NCI-H2196 (cell line): ENCODE results near the gene ALDH16A1.
"Not testable (repeated sequence)": the region's sequence is repeated elsewhere in the genome, so short reads cannot be mapped to it uniquely, and the experiment has no call there.

Source experiments
- DNase-seq: peaks from one replicate; lab custom pipeline; 2025; ENCODE audit not compliant: unreplicated experiment; lab: John Stamatoyannopoulos, UW

ALDH16A1 gene

DNA sequence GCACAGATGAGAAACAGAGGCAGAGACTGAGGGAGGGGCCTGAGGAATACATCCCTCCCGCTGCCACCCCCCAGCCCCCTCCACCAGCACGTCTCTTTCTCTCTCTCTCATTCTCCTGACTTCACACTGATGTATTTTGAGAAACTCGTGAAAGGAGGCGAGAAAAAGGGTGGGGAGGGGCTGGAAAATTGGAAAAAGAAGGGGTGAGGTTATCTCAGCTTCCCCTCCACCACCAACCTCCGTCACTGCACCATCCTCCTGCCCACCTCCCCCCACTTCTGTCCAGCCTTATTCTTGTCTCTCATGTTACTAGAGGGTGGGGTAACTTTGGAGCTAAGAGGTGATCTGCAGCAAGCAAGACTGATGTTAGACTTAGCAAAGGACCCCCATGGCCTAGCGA lies 13.2 kb upstream of the ALDH16A1 start:
- no peak for DNase-seq

DNA sequence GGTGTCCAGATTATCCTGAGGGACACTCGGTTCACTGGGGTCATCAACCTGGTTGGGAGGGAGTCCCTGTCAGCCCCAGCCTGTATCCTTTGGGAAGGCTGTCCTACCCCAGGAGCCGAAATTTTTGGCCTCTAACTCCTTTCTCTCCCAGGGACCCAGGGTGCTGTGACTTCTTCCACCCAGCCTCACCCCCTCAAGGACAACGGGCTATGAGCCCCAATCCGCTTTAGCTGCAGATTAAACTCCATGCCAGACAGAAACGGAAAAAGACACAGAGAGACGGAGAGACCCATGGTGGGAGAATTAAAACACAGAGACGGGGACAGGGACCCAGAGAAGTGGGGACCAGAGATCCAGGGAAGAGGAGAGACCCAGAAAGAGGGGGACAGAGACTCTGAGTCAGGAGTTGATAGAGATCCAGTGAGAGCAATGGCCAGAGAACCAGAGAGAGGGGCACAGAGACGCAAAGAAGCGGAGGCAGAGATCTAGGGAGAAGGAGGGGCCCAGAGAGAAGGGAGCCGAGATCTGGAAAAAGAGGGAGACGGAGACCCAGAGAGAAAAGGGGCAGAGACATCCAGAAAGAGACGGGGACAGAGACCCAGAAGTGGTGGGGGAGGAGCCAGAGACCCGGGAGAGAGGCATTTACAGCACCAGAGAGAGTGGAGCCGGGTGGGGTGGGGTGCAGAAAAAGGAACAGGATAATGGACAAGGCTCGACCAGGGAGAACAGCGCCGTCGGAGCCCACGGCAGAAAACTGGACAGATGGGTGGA lies 12.4 kb upstream of the ALDH16A1 start:
- no peak for DNase-seq

DNA sequence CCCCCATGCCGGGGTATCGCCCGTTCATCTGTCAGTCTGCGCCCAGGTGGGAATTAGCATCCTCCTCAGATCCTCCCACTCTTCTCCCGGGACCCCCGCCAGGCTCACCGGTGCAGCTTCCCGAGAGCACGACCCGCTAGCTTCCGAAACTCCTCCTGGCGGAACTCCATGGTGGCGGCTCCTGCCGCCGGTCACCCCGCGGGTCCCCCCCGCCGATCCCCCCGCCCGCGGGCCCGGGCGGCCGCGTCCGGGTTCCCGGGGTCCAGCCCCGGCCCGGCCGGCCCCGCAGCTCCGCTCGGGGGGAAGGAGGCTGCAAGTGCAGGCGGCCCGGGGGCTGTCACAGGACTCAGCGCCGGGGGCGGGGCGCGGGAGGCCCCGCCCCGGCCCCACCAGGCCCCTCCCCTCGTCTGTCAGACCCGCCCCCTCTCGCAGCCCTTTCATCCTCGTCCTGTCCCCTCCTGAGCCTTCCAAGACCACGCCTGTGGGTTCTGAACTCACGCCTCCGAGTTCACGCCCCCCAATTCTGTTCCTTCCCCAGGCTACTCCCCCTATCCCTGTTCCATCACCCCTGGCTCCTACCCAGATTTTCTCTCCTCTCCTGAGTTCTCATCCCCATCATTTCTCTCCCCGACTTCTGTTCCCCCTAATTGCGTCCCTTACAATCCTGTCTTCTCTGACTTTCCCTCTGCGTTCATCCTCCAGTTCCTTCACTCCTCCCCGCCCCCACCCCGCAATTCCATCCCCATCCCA lies 11.6 kb upstream of the ALDH16A1 start, which contains the start of gene SLC17A7:
Gene SLC17A7 (minus strand): TSS at position 318 of the 750 bp plus-strand sequence. CDS start 148 bp downstream, at position 170.
- peak; percentile 38 for DNase-seq

DNA sequence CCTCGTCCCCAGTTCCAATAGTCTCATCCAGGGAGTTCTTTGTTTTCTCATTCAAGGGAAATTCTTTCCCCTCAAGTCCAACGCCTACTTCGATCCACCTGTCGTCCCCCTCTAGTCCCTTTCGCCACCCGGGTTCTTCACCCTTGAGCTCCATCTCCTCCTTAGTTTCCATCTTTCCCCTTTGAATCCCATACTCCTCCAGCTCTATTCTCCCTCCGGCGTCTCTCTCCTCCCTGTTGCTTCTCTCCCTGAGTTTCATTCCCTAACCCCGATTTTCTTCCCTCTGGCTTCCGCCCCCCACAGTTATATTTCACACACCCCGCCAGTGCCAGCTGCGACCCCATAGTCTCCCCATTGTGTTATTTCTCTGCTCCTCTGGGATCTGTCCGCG lies 11.1 kb upstream of the ALDH16A1 start:
- no peak for DNase-seq

DNA sequence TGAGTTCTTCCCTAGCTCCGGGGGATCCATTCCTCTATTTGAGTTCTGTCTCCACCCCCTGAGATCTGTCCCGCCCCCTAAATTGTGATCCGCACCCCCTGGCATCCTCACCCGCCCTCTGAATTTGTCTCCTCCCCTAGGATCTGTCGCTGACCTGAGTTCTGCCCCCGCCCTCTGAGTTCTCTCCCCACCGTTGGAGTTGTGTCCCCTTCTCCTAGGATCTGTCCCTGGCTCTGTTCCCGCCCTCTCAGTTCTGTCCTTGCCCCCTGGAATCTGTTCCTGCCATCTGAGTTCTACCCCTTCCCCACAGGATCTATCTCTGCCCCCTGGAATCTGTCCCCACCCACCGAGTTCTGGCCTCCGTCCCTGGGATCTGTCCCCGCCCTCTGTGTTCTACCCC lies 10.7 kb upstream of the ALDH16A1 start:
- DNase-seq: peak; percentile 52

DNA sequence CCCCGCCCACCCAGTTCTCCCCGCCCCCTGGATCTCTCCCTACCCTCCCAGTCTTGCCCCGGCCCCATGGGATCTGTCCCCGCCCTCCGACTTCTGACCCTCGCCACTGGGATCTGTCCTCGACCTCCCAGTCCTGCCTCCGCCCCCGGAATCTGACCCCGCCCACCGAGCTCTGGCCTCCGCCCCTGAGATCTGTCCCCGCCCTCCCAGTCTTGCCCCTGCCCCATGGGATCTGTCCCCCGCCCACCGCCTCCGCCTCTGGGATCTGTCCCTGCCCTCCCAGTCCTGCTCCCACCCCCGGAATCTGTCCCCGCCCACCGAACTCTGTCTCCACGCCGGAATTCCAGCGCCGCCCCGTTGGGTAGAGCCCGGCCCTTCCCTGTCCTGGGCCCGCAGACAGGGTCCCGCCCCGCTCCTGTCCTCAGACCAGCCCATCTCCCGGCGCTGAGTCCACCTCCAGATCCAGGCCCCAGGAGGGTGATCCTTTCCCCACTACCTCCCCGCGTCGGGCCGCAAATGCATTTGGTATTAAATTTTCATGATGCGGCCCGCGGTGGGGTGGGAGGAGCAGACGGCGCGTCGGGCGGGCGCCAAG lies 10.2 kb upstream of the ALDH16A1 start:
- peak; percentile 95 for DNase-seq

DNA sequence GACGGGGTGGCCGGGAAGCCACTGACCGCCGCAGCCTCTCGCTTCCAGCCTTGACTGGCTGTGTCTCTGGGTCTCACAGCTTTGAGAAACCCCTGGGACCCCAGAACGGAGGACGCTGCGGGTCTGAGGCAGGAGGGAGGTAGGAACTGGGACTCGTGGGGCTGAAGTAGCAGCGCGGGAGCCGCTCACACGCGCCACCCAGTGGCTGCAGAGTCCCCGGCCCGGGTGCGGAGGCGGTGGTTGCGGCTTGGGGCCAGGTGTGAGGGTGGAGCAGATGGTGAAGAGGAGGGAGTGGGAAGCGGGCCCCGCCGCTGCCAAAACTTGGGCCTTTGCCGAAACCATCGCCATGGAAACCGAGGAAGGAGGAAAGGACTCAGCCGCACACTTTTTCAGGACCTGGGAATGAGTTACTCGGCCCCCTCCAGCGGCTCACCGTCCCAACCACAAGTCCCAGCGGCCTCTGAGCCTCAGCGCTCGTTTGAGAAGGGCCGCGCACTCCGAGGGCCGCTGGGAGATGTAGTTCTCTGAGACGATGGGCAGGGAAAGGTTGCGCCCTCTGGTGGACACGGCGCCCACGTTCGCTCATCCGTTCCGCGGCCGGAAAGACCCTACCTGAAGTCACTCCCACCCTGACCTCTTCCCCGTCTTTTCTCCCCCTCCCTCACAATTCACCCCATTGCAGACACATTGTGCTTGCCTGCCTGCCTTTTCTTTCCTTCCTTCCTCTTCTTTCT lies 9.5 kb upstream of the ALDH16A1 start:
- DNase-seq: peak; percentile 100

DNA sequence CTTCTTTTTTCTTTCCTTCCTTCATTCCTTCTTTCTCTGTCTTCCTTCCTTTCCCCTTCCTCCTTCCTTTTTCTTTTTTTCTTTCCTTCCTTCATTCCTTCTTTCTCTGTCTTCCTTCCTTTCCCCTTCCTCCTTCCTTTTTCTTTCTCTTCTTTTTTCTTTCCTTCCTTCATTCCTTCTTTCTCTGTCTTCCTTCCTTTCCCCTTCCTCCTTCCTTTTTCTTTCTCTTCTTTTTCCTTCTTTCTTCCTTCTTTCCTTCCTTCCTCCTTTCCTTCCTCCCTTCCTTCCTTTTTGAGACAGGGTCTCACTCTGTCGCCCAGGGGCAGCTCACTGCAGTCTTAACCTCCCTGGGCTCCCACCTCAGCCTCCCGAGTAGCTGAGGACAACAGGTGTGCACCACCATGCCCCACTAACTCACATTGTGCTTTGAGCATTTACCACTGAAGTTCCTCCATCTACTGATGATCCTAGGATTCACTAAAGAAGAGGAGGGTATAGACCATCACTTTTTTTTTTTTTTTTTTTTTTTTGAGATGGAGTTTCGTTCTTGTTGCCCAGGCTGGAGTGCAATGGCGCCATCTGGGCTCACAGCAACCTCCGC lies 8.8 kb upstream of the ALDH16A1 start:
- not testable (repeated sequence) for DNase-seq

DNA sequence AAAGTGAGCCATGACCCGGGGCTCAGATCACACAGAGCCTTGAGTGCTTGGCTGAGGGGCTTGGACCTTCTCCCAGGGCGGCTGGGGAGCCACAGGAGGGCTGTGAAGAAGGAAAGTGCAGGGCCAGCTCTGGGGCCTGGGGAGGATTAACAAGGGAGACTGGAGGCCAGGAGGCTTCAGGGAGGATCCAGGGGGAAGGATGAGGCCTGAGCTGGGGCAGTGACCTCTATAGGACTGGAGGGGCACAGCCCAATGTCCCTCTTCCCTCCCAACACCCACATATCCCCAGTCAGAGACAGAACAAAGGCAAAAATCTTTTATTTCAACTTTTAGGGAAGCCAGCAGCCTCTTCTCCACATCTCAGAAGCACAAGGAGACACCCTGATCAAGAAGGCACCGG lies 7.0 kb upstream of the ALDH16A1 start:
- DNase-seq: no peak

DNA sequence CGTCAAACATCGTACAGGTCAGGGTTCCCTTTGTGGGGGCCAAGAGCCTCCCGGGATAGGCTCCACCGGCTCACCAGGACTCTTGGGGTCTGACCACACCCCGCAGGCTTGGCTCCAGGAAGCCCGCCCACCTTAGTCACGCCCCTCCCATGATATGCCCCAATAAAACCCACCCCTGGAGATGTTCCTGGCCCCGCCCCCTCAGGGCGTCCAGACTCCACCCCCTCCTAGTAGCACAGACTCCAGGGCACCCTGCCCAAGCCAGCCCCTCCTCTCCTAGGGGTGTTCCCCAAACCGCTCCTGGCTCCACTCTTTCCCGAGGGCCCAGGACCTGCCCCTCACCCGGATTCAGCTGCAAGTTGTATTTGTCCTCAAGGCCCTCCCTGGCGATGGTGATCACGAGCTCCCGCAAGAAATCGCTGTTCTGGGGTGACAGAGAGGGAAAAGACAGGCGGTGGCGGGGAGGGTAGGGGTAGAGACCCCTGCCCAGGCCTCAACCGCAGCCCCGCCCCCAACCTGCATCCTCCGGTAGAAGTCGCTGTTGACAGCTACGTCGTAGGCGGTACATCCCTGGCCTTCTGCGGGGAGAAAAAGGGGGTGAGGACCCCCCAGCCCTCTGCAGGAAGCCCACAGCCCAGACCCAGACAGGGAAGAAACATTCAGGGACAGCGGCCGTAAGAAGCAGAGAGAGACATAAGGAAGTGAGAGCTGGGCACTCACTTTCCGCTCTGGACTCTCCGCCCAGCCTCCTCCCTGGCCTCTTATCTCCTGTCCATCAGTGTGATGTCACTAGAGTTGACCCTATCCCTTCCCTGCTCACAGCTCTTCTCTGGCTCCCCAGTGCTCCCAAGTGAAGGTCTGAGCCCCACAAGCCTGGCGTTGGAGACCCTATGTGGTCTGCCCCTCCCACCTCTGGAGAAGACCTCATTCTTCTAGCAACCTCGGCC lies 5.3 kb upstream of the ALDH16A1 start:
- peak; percentile 10 for DNase-seq

DNA sequence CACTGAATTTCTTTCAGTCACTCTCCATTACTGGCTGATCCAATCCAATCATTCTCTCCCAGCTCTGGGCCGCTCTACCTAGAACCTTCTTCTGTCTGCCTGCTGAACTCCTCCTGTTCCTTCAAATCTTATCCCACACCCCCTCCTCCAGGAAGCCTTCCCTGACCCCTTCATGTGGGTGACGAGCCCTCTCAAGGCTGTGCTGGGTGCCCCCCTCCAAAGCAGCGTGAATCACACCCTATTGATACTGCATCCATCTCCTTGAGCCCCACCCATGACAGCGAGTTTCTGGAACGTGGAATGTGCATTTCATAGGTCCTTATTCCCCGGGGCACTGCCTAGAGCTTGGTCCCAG lies 4.6 kb upstream of the ALDH16A1 start:
- DNase-seq: no peak

DNA sequence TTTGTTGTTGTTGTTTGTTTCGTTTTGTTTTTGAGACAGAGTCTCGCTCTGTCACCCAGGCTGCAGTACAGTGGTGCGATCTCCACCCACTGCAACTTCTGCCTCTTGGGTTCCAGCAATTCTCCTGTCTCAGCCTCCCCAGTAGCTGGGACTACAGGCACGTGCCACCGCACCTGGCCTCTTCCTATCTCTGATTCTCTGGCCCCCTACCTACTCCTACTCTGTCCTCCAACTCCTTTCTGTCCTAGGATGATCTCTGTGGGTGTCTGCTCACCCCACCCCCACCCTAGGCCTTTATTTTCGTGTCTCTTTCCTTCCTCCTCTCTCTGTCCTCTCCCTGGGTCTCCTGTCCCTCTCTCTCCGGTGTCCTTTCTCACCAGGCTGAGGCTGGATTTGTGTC lies 2.6 kb upstream of the ALDH16A1 start:
- DNase-seq: no peak

DNA sequence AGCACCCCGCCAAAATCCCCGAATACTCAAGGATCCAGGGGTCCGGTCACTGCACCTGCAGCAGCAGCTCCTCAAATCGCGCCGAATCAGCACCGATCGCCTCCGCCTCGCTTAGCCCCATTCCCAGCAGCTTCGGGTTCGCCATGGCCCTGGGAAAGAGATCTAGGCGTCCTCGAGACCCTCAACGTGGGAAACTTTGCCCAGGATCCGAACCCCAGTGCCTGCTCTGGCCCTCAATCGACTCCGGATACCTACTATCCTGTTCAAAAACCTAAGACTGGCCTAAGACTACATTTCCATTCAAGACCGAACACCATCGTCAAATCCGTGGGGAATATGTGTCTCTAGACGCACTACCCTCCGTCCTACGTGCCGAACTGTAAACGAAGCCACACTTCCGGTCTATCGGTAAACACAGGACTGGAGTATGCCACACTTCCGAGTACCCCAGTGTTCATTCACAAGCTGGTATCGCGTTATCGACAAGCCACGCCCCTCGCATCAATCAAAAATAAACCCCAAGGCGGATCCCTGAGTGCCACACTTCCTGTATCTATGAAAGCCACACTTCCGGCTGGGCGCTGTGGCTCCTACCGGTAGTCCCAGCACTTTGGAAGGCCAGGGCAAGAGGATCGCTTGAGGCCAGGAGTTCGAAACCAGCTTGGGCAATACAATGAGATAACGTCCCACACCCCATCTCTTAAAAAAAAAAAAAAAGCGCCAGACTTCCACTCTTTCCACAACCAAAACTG lies 1.4 kb upstream of the ALDH16A1 start, which contains the start of gene PIH1D1:
Gene PIH1D1 (minus strand): TSS at position 385 of the 752 bp plus-strand sequence. CDS start 240 bp downstream, at position 145.
- peak; percentile 97 for DNase-seq

DNA sequence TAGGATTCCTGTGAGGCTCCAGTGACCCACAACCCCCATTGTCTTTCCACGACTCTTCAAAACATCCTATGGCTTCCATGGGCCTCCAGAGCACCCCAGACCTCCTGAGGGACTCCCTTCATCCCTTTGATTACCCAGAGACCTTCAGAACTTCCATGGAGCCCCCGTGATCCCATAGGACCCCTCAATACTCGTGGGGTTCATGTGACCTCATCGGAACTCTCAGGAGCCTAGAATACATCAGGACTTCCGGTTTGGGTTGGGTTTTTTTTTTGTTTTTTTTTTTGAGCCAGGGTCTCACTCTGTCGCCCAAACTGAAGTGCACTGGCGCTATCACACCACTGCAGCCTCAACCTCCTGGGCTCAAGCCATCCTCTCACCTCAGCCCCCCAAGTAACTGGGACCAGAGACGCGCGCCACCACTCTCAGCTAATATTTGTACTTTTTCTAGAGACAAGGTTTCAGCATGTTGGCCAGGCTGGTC lies 774 bp downstream of the ALDH16A1 start:
- DNase-seq: no peak

DNA sequence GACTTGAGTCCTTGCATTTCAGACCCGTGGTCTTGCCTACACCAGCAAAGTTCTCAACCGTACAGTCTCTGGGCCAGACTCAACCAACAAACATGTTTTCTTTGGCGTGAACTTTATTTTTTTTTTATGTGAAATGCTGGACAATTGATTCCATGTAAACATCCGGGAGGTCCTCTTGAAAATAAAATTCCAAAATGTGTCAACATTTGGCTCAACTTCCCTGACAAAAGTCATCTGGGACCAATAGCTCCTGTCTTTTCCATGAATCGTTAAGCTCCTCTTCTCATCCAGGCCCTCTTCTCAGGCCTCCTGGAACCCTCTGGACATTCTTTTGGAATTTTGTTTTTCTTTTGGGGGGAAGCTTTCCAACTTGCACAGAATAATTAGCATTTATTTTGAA lies 2.7 kb downstream of the ALDH16A1 start:
- DNase-seq: no peak

DNA sequence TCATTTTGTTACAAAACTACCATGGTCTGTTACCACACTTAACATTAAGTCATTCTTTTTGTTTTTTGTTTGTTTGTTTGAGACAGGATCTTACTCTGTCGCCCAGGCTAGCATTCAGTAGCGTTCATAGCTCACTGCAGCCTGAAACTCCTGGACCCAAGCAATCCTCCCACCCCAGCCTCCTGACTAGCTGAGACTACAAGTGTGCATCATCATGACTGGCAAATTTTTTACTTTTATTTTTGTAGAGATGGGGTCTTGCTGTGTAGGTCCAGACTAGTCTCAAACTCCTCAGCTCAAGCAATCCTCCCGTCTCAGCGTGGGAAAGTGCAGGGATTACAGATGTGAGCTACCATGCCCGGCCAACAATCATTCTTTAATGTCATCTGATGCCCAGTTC lies 3.3 kb downstream of the ALDH16A1 start:
- no peak for DNase-seq

DNA sequence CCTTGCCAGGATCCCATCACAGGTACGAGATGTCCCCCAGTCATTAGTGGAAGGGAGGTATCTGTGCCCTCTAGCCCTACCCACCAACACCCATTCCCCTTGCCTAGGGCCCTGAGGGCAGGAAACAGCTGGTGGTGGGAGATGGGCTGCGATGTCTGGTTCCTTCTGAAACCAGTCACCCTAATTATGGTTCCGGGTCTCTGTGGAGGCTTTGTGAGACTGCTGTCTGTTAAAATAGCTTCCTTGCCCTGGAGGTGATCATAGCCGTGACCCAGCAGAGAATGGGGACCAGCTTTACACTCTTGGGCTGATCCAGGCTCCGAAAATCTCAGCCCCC lies 5.5 kb downstream of the ALDH16A1 start:
- DNase-seq: no peak

DNA sequence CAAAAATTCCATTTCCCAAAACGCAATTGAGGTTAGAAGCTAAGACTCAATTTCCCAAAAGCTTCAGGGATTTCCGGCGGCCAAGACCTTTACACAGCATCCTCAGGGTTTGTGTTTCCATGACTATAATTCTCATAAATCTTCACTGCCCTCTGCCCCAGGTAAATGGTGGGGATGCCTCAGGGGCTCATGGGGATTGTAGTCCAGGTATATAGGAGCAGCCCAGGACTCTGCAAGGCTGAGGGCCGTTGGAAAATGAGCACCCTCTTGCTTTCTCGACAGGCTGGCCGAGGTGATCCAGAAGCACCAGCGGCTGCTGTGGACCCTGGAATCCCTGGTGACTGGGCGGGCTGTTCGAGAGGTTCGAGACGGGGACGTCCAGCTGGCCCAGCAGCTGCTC lies 6.4 kb downstream of the ALDH16A1 start:
- DNase-seq: no peak

DNA sequence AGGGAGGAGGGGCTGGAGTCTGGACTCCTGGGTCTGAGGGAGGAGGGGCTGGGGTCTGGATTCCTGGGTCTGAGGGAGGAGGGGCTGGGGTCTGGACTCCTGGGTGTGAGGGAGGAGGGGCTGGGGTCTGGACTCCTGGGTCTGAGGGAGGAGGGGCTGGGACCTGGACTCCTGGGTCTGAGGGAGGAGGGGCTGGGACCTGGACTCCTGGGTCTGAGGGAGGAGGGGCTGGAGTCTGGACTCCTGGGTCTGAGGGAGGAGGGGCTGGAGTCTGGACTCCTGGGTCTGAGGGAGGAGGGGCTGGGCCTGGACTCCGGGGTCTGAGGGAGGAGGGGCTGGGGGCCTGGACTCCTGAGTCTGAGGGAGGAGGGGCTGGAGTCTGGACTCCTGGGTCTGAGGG lies 8.1 kb downstream of the ALDH16A1 start:
- not testable (repeated sequence) for DNase-seq
